Measurements from ENCODE around the gene LTBP3.

GRCh38 chr11:65493367-65494176, 64.6 kb downstream of the LTBP3 start:
- no peak for TF ChIP-seq CTCF (IDR thresholded peaks at IDR 0.05; ENCODE audit: poor library complexity)
- no peak for TF ChIP-seq EZH2 (IDR thresholded peaks at IDR 0.05; ENCODE audit: borderline replicate concordance)
